ENCODE results near the gene MOB2.
A peak's percentile ranks its signal among the peaks of the same experiment; 100 is the strongest.
"Not testable (repeated sequence)": the region's sequence is repeated elsewhere in the genome, so short reads cannot be mapped to it uniquely, and the experiment has no call there.

The MOB2 gene

GRCh38 chr11:1517117-1518005 is 30.8 kb upstream of the MOB2 start:
- no peak for DNase-seq (ENCODE audit: low spot score)

GRCh38 chr11:1516273-1517067 is 29.9 kb upstream of the MOB2 start:
- no peak for DNase-seq (ENCODE audit: low spot score)

GRCh38 chr11:1515082-1516060 is 28.8 kb upstream of the MOB2 start:
- peak; percentile 49 for DNase-seq (ENCODE audit: low spot score)

GRCh38 chr11:1514336-1515061 is 27.9 kb upstream of the MOB2 start:
- DNase-seq (ENCODE audit: low spot score) = no peak

- DNase-seq (ENCODE audit: low spot score) = no peak
These were observed 27.0 kb upstream of the MOB2 start for GRCh38 chr11:1513326-1514296.

GRCh38 chr11:1512531-1513258 is 26.1 kb upstream of the MOB2 start:
- not testable (repeated sequence) for DNase-seq (ENCODE audit: low spot score)

GRCh38 chr11:1511937-1512496 is 25.4 kb upstream of the MOB2 start:
- no peak for DNase-seq (ENCODE audit: low spot score)

- DNase-seq (ENCODE audit: low spot score) = no peak
These were observed 24.3 kb upstream of the MOB2 start for GRCh38 chr11:1510928-1511327.

GRCh38 chr11:1510351-1510750 is 23.8 kb upstream of the MOB2 start:
- DNase-seq (ENCODE audit: low spot score) = not testable (repeated sequence)

GRCh38 chr11:1509626-1510255 is 23.2 kb upstream of the MOB2 start:
- no peak for DNase-seq (ENCODE audit: low spot score)

- no peak for DNase-seq (ENCODE audit: low spot score)
These were observed 22.4 kb upstream of the MOB2 start for GRCh38 chr11:1508986-1509385.

GRCh38 chr11:1508491-1508891 is 21.9 kb upstream of the MOB2 start:
- no peak for DNase-seq (ENCODE audit: low spot score)

GRCh38 chr11:1507381-1508140 is 21.0 kb upstream of the MOB2 start:
- no peak for DNase-seq (ENCODE audit: low spot score)

- DNase-seq (ENCODE audit: low spot score) = no peak
These were observed 20.4 kb upstream of the MOB2 start for GRCh38 chr11:1506981-1507380.

- no peak for DNase-seq (ENCODE audit: low spot score)
These were observed 18.9 kb upstream of the MOB2 start for GRCh38 chr11:1505480-1505879.

- no peak for DNase-seq (ENCODE audit: low spot score)
These were observed 18.2 kb upstream of the MOB2 start for GRCh38 chr11:1504581-1505290.

- DNase-seq (ENCODE audit: low spot score) = no peak
These were observed 17.6 kb upstream of the MOB2 start for GRCh38 chr11:1504138-1504537.
